GM12878 (cell line): ENCODE measurements around the gene ATL1. TPM values are rescaled to one million over a fixed set of nuclear protein-coding genes. Genes with fewer than 3 reads are reported as not detected.
"Not testable (repeated sequence)": the region's sequence is repeated elsewhere in the genome, so short reads cannot be mapped to it uniquely, and the experiment has no call there.

ENCODE experiments used
- ATAC-seq: fragments of 200-7000 bp; cut with Tn5 transposase; 3 replicates; pipeline ENCODE4 v1.9.1; 2020; ENCODE audit warnings: mild to moderate bottlenecking, moderate library complexity
- BruUV-seq: library from RNA; stranded (reverse); fragments of 400-500 nt; replicated peaks from 2 replicates; lab custom pipeline; 2021; lab: Mats Ljungman, UMichigan
- CTCF ChIA-PET: fragments of 300-600 bp; sonication (Branson Sonifier 250); formaldehyde crosslinking; extraction: SDS; loops from one replicate; lab custom pipeline; 2021; ENCODE audit warnings: inconsistent platforms; lab: Yijun Ruan, JAX
- POLR2A ChIA-PET: fragments of 350-600 bp; formaldehyde crosslinking; extraction: SDS; loops from one replicate; lab custom pipeline; 2021; ENCODE audit warnings: inconsistent platforms; lab: Charles Lee
- RAD21 ChIA-PET: fragments of 300-600 bp; sonication (Branson Sonifier 250); formaldehyde crosslinking; loops from one replicate; lab custom pipeline; 2023; ENCODE audit warnings: antibody characterized with exemption; ENCODE audit not compliant: unreplicated experiment; lab: Charles Lee
- SMC1A ChIA-PET: fragments of 300-600 bp; sonication (Branson Sonifier 250); formaldehyde crosslinking; loops from one replicate; lab custom pipeline; 2023; ENCODE audit not compliant: unreplicated experiment, uncharacterized antibody; lab: Charles Lee
- DNase-seq: peaks from one replicate; pipeline ENCODE4 v3.0.0-alpha.2; 2011; ENCODE audit warnings: low read depth, low spot score
- FAIRE-seq: peaks from 3 replicates; lab custom pipeline; 2011; peaks lifted over from hg19 to GRCh38; lab: Jason Lieb, UNC
- H2AFZ ChIP-seq: 2 replicates; pipeline ENCODE4 v1.6.0; 2011; ENCODE audit warnings: low read depth, low read length, control low read depth; ENCODE audit not compliant: control insufficient read depth
- H3K27ac ChIP-seq: 2 replicates; pipeline ENCODE4 v1.5.1; 2011; ENCODE audit warnings: control low read depth; ENCODE audit not compliant: control insufficient read depth, insufficient read depth
- H3K27me3 ChIP-seq, 2 experiments: replicated peaks in 1 of 2; 2 replicates each; pipeline versions ENCODE4 v1.6.0 to v1.6.1; 2011; ENCODE audit warnings: low read length in 1 of 2; ENCODE audit not compliant: control insufficient read depth in 2 of 2, insufficient read depth in 2 of 2
- H3K36me3 ChIP-seq, 2 experiments: 2 replicates each; pipeline ENCODE4 v1.5.1; 2011; ENCODE audit warnings: low read length in 1 of 2; ENCODE audit not compliant: control insufficient read depth in 2 of 2, insufficient read depth in 2 of 2
- H3K4me1 ChIP-seq: 2 replicates; pipeline ENCODE4 v1.6.1; 2011; ENCODE audit warnings: mild to moderate bottlenecking, low read length, moderate library complexity, mixed read lengths; ENCODE audit not compliant: control insufficient read depth, insufficient read depth
- H3K4me2 ChIP-seq: 2 replicates; pipeline ENCODE4 v1.6.0; 2011; ENCODE audit warnings: control low read depth; ENCODE audit not compliant: control insufficient read depth, insufficient read depth
- H3K4me3 ChIP-seq: fragments of 200-600 bp; sonication (generic); 2 replicates; pipeline ENCODE4 v1.5.1; 2016
- H3K79me2 ChIP-seq: 2 replicates; pipeline ENCODE4 v1.6.0; 2011; ENCODE audit warnings: low read length; ENCODE audit not compliant: control insufficient read depth, insufficient read depth
- H3K9ac ChIP-seq: 2 replicates; pipeline ENCODE4 v1.8.0; 2011; ENCODE audit warnings: low read length, control low read depth, mixed read lengths; ENCODE audit not compliant: control insufficient read depth, insufficient read depth
- H3K9me3 ChIP-seq: replicated peaks from 3 replicates; pipeline ENCODE4 v1.5.1; 2011; ENCODE audit warnings: mild to moderate bottlenecking, low read length; ENCODE audit not compliant: control insufficient read depth, insufficient read depth
- H4K20me1 ChIP-seq: 2 replicates; pipeline ENCODE4 v1.6.0; 2011; ENCODE audit not compliant: control insufficient read depth, insufficient read depth
- PAX5 ChIP-seq: IDR thresholded peaks from 2 replicates; pipeline ENCODE4 v1.6.1; 2011; ENCODE audit warnings: low read depth, low read length, borderline replicate concordance
- ZZZ3 ChIP-seq: IDR thresholded peaks from 2 replicates; pipeline ENCODE4 v1.6.1; 2011; ENCODE audit warnings: low read depth; ENCODE audit not compliant: control insufficient read depth, insufficient read length
- WGBS: methylation state at CpG from one replicate; pipeline ENCODE4 v1.1.6; 2016; ENCODE audit warnings: low lambda C conversion rate; ENCODE audit not compliant: insufficient replicate concordance, insufficient coverage; ENCODE audit errors: missing lambda C conversion rate; 5-methylcytosine and 5-hydroxymethylcytosine counted together
- in situ Hi-C: fragments of 300-500 bp; cut with MboI; formaldehyde crosslinking; loops from 9 replicates; pipeline ENCODE4 v1.14.3; 2018; ENCODE audit warnings: mixed read lengths
- intact Hi-C: fragments of 100-400 bp; cut with micrococcal nuclease; formaldehyde crosslinking; loops from one replicate; pipeline ENCODE4 v1.14.2; 2022; ENCODE audit not compliant: unreplicated experiment
- polyA plus RNA-seq, 11 experiments: library from polyadenylated mRNA; depleted of rRNA in 4 of 11; unstranded in 6 of 11; stranded (reverse) in 5 of 11; fragments of >200 nt; fragmentation: Nextera tagmentation in 4 of 11; fragmentation: Illumina TruSeq in 1 of 11; extraction: Ambion mirVana in 4 of 11; extraction: Trizol in 1 of 11; gene quantifications; 1 replicate in 1 of 11; 2 replicates in 10 of 11; pipeline versions ENCODE4 v1.2.1 to v1.2.3, GENCODE V29; 2011 to 2016; ENCODE audit warnings: inconsistent platforms in 2 of 11, missing spikeins in 2 of 11, low read depth in 1 of 11
- total RNA-seq, 4 experiments: library from RNA; depleted of rRNA in 3 of 4; stranded (reverse); fragments of >200 nt in 3 of 4; fragmentation: Illumina TruSeq in 1 of 4; extraction: Trizol in 1 of 4; gene quantifications; 2 replicates each; pipeline versions ENCODE4 v1.2.1 to v1.2.3, GENCODE V29; 2013 to 2021

ATL1 gene
- total and polyA plus RNA-seq, 10 of the 15 experiments (the other 5 are each of a cell fraction or from before 2014, with no cell fraction given) = 0.11 to 1.2 (median 0.58) TPM; not detected in 1

DNA sequence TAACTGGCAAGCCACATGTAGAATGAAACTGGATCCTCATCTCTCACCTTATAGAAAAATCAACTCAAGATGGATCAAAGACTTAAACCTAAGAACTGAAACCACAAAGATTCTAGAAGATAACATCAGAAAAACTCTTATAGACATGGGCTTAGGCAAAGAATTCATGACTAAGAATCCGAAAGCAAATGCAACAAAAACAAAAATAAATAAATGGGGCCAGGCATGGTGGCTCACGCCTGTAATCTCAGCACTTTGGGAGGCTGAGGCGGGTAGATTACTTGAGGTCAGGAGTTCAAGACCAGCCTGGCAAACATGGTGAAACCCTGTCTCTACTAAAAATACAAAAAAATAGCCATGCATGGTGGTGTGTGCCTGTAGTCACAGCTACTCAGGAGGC is 7.1 kb upstream of the ATL1 start:
- intact Hi-C loops, H3K27ac ChIP-seq, H4K20me1 ChIP-seq, H3K79me2 ChIP-seq, BruUV-seq, H3K9ac ChIP-seq, H3K4me1 ChIP-seq, H3K36me3 ChIP-seq, H3K9me3 ChIP-seq, H3K4me2 ChIP-seq, in situ Hi-C loops, ATAC-seq, RAD21 ChIA-PET, SMC1A ChIA-PET, H3K27me3 ChIP-seq, H2AFZ ChIP-seq, H3K4me3 ChIP-seq, DNase-seq, FAIRE-seq, POLR2A ChIA-PET: not testable (repeated sequence)
- 32% methylated on average over 3 of the region's 3 CpGs for WGBS
- CTCF ChIA-PET = interaction anchor here (0.7 kb wide), 2 partner anchors 14 to 292 kb away, joined by 3 read pairs; no protein-coding TSS in a partner anchor

DNA sequence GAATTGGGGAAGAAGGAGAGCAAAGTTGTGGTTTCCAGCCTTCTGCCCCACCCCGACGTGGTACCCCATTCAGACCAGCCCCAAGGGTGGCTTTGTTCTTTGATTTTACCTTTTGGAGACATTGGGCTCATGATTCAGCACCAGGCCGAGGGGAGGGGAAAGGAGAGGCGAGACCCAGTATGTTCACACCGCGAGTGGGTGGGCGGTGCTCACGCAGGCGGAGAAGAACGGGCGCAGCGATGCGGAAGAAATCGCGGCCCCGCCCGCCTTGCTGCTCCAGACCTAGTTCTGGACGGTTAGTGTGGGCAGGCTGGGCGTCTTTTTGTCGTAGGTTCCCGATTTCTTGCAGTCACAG is 963 bp downstream of the ATL1 start:
- peaks cover 9 to 12% of the 10 kb centered on the region in 2 experiments for H3K27me3 ChIP-seq
- POLR2A ChIA-PET = no interaction called here
- no peak overlapping the region for H3K27ac ChIP-seq
- BruUV-seq = no TSS peak
- H3K36me3 ChIP-seq = no peaks in the 10 kb centered on the region
- TF ChIP-seq ZZZ3 (no peak), PAX5 (peak; percentile 77; the same call in 1 of the 2 replicates)
- H3K79me2 ChIP-seq = no peaks in the 10 kb centered on the region
- DNase-seq = no peak
- H3K9ac ChIP-seq = no peak overlapping the region
- no peaks in the 10 kb centered on the region; the same call in 2 of the 3 replicates for H3K9me3 ChIP-seq
- RAD21 ChIA-PET = interaction anchor here (1.0 kb wide), 1 partner anchor 202 kb away, joined by 3 read pairs; no protein-coding TSS in a partner anchor
- peaks cover 8% of the 10 kb centered on the region for H3K4me1 ChIP-seq
- H2AFZ ChIP-seq = peak overlapping the region; percentile 34; the same call in 1 of the 2 replicates
- peak overlapping the region; percentile 83 for H3K4me2 ChIP-seq
- CTCF ChIA-PET = interaction anchor here (0.9 to 1.2 kb wide), 2 partner anchors 212 to 217 kb away, joined by 3 read pairs; no protein-coding TSS in a partner anchor
- SMC1A ChIA-PET = no interaction called here
- WGBS = 10% methylated on average over 21 of the region's 21 CpGs
- peak; percentile 49 for ATAC-seq
- intact Hi-C loops = no loop called here
- FAIRE-seq = no peak
- peak overlapping the region; percentile 67 for H3K4me3 ChIP-seq
- no peaks in the 10 kb centered on the region for H4K20me1 ChIP-seq
- in situ Hi-C loops = no loop called here
